ENCODE data around the gene CRYAA. TPM values are rescaled to one million over a fixed set of nuclear protein-coding genes. Genes with fewer than 3 reads are reported as not detected.
"Not testable (repeated sequence)": the region's sequence is repeated elsewhere in the genome, so short reads cannot be mapped to it uniquely, and the experiment has no call there.

Gene CRYAA
- total and polyA plus RNA-seq, 7 experiments from 2014 or later = not detected

GRCh38 chr21:43177043-43177906, 8.5 kb downstream of the CRYAA start:
- H3K27ac Mint-ChIP-seq; intact Hi-C loops (cut with micrococcal nuclease); H3K4me1 ChIP-seq (ENCODE audit: control insufficient read depth in 2 of 2, insufficient read depth in 2 of 2, low read length in 2 of 2); H3K27me3 Mint-ChIP-seq; H3K4me3 Mint-ChIP-seq; DNase-seq; H3K36me3 ChIP-seq (ENCODE audit: control insufficient read depth in 2 of 3, insufficient read depth in 3 of 3, low read length in 3 of 3); H3K4me1 Mint-ChIP-seq; H3K9me3 ChIP-seq (ENCODE audit: control insufficient read depth in 2 of 3, low read length in 3 of 3); H3K9me3 Mint-ChIP-seq; CTCF ChIA-PET; H3K27me3 ChIP-seq (ENCODE audit: control insufficient read depth in 2 of 2, insufficient read depth in 2 of 2, low read length in 2 of 2); H3K36me3 Mint-ChIP-seq; POLR2A ChIA-PET; H3K4me3 ChIP-seq (ENCODE audit: low read length); H3K27ac ChIP-seq (ENCODE audit: low read depth, low read length): not testable (repeated sequence)
- ATAC-seq = peak; percentile 90

- H3K36me3 ChIP-seq (ENCODE audit: control insufficient read depth in 2 of 3, insufficient read depth in 3 of 3, low read length in 3 of 3); CTCF ChIA-PET; H3K9me3 ChIP-seq (ENCODE audit: control insufficient read depth in 2 of 3, low read length in 3 of 3); H3K9me3 Mint-ChIP-seq; H3K4me3 ChIP-seq (ENCODE audit: low read length); H3K27ac ChIP-seq (ENCODE audit: low read depth, low read length); H3K27ac Mint-ChIP-seq; POLR2A ChIA-PET; H3K4me3 Mint-ChIP-seq; DNase-seq; H3K36me3 Mint-ChIP-seq; intact Hi-C loops (cut with micrococcal nuclease); ATAC-seq; H3K27me3 Mint-ChIP-seq; H3K4me1 ChIP-seq (ENCODE audit: control insufficient read depth in 2 of 2, insufficient read depth in 2 of 2, low read length in 2 of 2); H3K4me1 Mint-ChIP-seq; H3K27me3 ChIP-seq (ENCODE audit: control insufficient read depth in 2 of 2, insufficient read depth in 2 of 2, low read length in 2 of 2): not testable (repeated sequence)
These were observed 9.5 kb downstream of the CRYAA start for GRCh38 chr21:43178175-43178826.

GRCh38 chr21:43181033-43181432, 12.2 kb downstream of the CRYAA start:
- H3K9me3 Mint-ChIP-seq; H3K27me3 ChIP-seq (ENCODE audit: control insufficient read depth in 2 of 2, insufficient read depth in 2 of 2, low read length in 2 of 2); H3K36me3 Mint-ChIP-seq; H3K27ac Mint-ChIP-seq; H3K4me1 ChIP-seq (ENCODE audit: control insufficient read depth in 2 of 2, insufficient read depth in 2 of 2, low read length in 2 of 2); H3K4me3 Mint-ChIP-seq; CTCF ChIA-PET; POLR2A ChIA-PET; H3K4me1 Mint-ChIP-seq; H3K36me3 ChIP-seq (ENCODE audit: control insufficient read depth in 2 of 3, insufficient read depth in 3 of 3, low read length in 3 of 3); H3K27me3 Mint-ChIP-seq; H3K9me3 ChIP-seq (ENCODE audit: control insufficient read depth in 2 of 3, low read length in 3 of 3); H3K4me3 ChIP-seq (ENCODE audit: low read length); intact Hi-C loops (cut with micrococcal nuclease); ATAC-seq; DNase-seq; H3K27ac ChIP-seq (ENCODE audit: low read depth, low read length): not testable (repeated sequence)

DNA sequence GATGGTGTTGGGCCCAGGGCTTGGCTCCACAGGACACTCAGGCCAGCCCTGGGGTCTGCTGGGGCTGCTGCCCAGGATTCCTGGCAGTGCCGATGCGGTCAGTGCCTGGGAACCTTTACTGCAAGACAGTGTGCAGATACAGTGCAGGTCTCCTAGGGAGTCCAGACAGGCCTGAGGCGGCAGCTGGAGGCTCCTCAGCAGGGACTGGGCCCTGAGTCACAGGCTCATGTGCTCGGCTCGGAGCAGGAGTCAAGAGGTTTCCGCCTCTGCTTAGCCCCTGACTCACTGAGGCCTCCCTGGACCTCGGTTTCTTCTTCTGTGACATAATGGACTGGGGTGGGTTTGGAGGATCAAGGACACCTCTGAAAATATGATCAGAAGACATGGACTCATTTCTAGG, 18.5 kb downstream of the CRYAA start:
- peaks cover 0 to 25% (median 11%) of the 10 kb centered on the region in 7 donors for H3K4me1 Mint-ChIP-seq
- POLR2A ChIA-PET; H3K9me3 ChIP-seq (ENCODE audit: control insufficient read depth in 2 of 3, low read length in 3 of 3); H3K27ac Mint-ChIP-seq; H3K27ac ChIP-seq (ENCODE audit: low read depth, low read length); H3K9me3 Mint-ChIP-seq; DNase-seq; H3K4me3 ChIP-seq (ENCODE audit: low read length); H3K4me1 ChIP-seq (ENCODE audit: control insufficient read depth in 2 of 2, insufficient read depth in 2 of 2, low read length in 2 of 2); ATAC-seq; H3K27me3 ChIP-seq (ENCODE audit: control insufficient read depth in 2 of 2, insufficient read depth in 2 of 2, low read length in 2 of 2); intact Hi-C loops (cut with micrococcal nuclease); H3K36me3 ChIP-seq (ENCODE audit: control insufficient read depth in 2 of 3, insufficient read depth in 3 of 3, low read length in 3 of 3); CTCF ChIA-PET; H3K4me3 Mint-ChIP-seq: not testable (repeated sequence)
- peaks cover 0 to 11% (median 0%) of the 10 kb centered on the region in 5 donors for H3K27me3 Mint-ChIP-seq
- H3K36me3 Mint-ChIP-seq = peaks cover 0 to 20% (median 10%) of the 10 kb centered on the region in 5 donors

- Histone ChIP-seq H3K4me3 (ENCODE audit: low read length) (no peak overlapping the region), H3K9me3 (ENCODE audit: control insufficient read depth in 2 of 3, low read length in 3 of 3) (no peaks in the 10 kb centered on the region), H3K27me3 (ENCODE audit: control insufficient read depth in 2 of 2, insufficient read depth in 2 of 2, low read length in 2 of 2) (no peaks in the 10 kb centered on the region), H3K27ac (ENCODE audit: low read depth, low read length) (no peak overlapping the region), H3K4me1 (ENCODE audit: control insufficient read depth in 2 of 2, insufficient read depth in 2 of 2, low read length in 2 of 2) (no peaks in the 10 kb centered on the region), H3K36me3 (ENCODE audit: control insufficient read depth in 2 of 3, insufficient read depth in 3 of 3, low read length in 3 of 3) (no peaks in the 10 kb centered on the region)
- Mint-ChIP-seq H3K27ac (peak overlapping the region in 1 of 9 donors; percentile 34), H3K36me3 (peaks cover 0 to 25% (median 14%) of the 10 kb centered on the region in 5 donors), H3K27me3 (peaks cover 0 to 13% (median 0%) of the 10 kb centered on the region in 5 donors), H3K4me3 (no peak overlapping the region), H3K9me3 (peaks cover 0 to 2% (median 0%) of the 10 kb centered on the region in 11 donors), H3K4me1 (peaks cover 0 to 25% (median 11%) of the 10 kb centered on the region in 7 donors)
- POLR2A ChIA-PET = no interaction called here
- intact Hi-C loops (cut with micrococcal nuclease) = no loop called here
- peak; percentile 8 for ATAC-seq
- CTCF ChIA-PET = no interaction called here
- DNase-seq = no peak
These were observed 18.9 kb downstream of the CRYAA start for GRCh38 chr21:43187715-43188114.

DNA sequence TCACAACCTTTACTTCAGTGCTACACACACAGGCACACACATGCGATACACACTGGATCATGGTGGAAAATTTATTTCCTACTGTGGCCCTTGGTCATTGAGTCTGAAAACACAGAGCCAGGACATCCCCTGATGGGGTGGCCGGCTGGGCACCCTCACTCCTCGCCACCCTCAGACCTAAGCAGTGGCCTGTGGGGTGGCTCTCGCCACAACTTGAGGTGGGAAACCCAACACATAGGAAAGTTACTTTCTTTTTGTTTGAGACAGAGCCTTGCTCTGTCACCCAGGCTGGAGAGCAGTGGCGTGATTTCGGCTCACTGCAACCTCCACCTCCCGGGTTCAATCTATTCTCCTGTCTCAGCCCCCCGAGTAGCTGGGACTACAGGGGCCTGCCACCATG, 19.4 kb downstream of the CRYAA start:
- H3K9me3 ChIP-seq (ENCODE audit: control insufficient read depth in 2 of 3, low read length in 3 of 3) = no peaks in the 10 kb centered on the region
- ATAC-seq = no peak
- no peaks in the 10 kb centered on the region for H3K4me1 ChIP-seq (ENCODE audit: control insufficient read depth in 2 of 2, insufficient read depth in 2 of 2, low read length in 2 of 2)
- ChIA-PET POLR2A (no interaction called here), CTCF (no interaction called here)
- H3K4me3 Mint-ChIP-seq = no peak overlapping the region
- no peak for DNase-seq
- intact Hi-C loops (cut with micrococcal nuclease) = no loop called here
- H3K27ac Mint-ChIP-seq = peak overlapping the region in 2 of 9 donors; percentile 40 to 53
- peaks cover 0 to 29% (median 14%) of the 10 kb centered on the region in 5 donors for H3K36me3 Mint-ChIP-seq
- H3K4me1 Mint-ChIP-seq = peaks cover 0 to 26% (median 11%) of the 10 kb centered on the region in 7 donors
- H3K36me3 ChIP-seq (ENCODE audit: control insufficient read depth in 2 of 3, insufficient read depth in 3 of 3, low read length in 3 of 3) = no peaks in the 10 kb centered on the region
- no peak overlapping the region for H3K27ac ChIP-seq (ENCODE audit: low read depth, low read length)
- peaks cover 0 to 2% (median 0%) of the 10 kb centered on the region in 11 donors for H3K9me3 Mint-ChIP-seq
- H3K4me3 ChIP-seq (ENCODE audit: low read length) = no peak overlapping the region
- peaks cover 0 to 13% (median 0%) of the 10 kb centered on the region in 5 donors for H3K27me3 Mint-ChIP-seq
- H3K27me3 ChIP-seq (ENCODE audit: control insufficient read depth in 2 of 2, insufficient read depth in 2 of 2, low read length in 2 of 2) = no peaks in the 10 kb centered on the region
